MCF 10A (cell line): ENCODE data around the gene RNF114. TPM values are rescaled to one million over a fixed set of nuclear protein-coding genes. Genes with fewer than 3 reads are reported as not detected.
A peak's percentile ranks its signal among the peaks of the same experiment; 100 is the strongest.

Experiments
- BruUV-seq: library from RNA; stranded (reverse); fragments of 400-500 nt; replicated peaks from 2 replicates; lab custom pipeline; 2021; lab: Mats Ljungman, UMichigan
- CTCF ChIA-PET: fragments of 300-600 bp; sonication (Branson Sonifier 250); formaldehyde crosslinking; extraction: SDS; loops from one replicate; lab custom pipeline; 2021; ENCODE audit warnings: antibody characterized with exemption, inconsistent platforms; lab: Yijun Ruan, JAX
- POLR2A ChIA-PET: fragments of 300-600, 350-650 bp; sonication (Branson Sonifier 250); formaldehyde crosslinking; extraction: SDS; loops from one replicate; lab custom pipeline; 2020; ENCODE audit warnings: antibody characterized with exemption, inconsistent platforms; lab: Yijun Ruan, JAX
- DNase-seq: peaks from one replicate; pipeline ENCODE4 v3.0.0-alpha.2; 2018; ENCODE audit not compliant: unreplicated experiment
- H3K27ac Mint-ChIP-seq: one replicate; pipeline ENCODE4 v1.8.0; 2022; ENCODE audit warnings: mild to moderate bottlenecking, low read depth, mixed read lengths; ENCODE audit not compliant: unreplicated experiment
- H3K27me3 Mint-ChIP-seq: one replicate; pipeline ENCODE4 v1.8.0; 2022; ENCODE audit warnings: mixed read lengths; ENCODE audit not compliant: insufficient read depth, unreplicated experiment
- H3K36me3 Mint-ChIP-seq: one replicate; pipeline ENCODE4 v1.8.0; 2022; ENCODE audit warnings: mild to moderate bottlenecking, moderate library complexity, mixed read lengths; ENCODE audit not compliant: insufficient read depth, unreplicated experiment
- H3K4me1 Mint-ChIP-seq: one replicate; pipeline ENCODE4 v1.8.0; 2022; ENCODE audit warnings: mixed read lengths; ENCODE audit not compliant: insufficient read depth, unreplicated experiment
- H3K4me3 Mint-ChIP-seq: one replicate; pipeline ENCODE4 v1.8.0; 2022; ENCODE audit warnings: mild to moderate bottlenecking, moderate library complexity, mixed read lengths; ENCODE audit not compliant: unreplicated experiment
- H3K9me3 Mint-ChIP-seq: one replicate; pipeline ENCODE4 v1.8.0; 2022; ENCODE audit warnings: mixed read lengths; ENCODE audit not compliant: unreplicated experiment
- intact Hi-C: fragments of 100-400 bp; cut with micrococcal nuclease; formaldehyde crosslinking; loops from 2 replicates; pipeline ENCODE4 v1.14.1; 2022
- total RNA-seq: library from RNA; stranded (reverse); gene quantifications from 2 replicates; pipeline ENCODE4 v1.2.3, GENCODE V29; 2022
- TF ChIP-seq, protein P1 (sequence below): fragments of 200-600 bp; IDR thresholded peaks from one replicate; pipeline ENCODE4 v1.8.0; 2022; ENCODE audit warnings: antibody characterized with exemption, mild to moderate bottlenecking; ENCODE audit not compliant: unreplicated experiment

The RNF114 gene
- total RNA-seq, 1 experiment from 2014 or later = 48.6 TPM

DNA sequence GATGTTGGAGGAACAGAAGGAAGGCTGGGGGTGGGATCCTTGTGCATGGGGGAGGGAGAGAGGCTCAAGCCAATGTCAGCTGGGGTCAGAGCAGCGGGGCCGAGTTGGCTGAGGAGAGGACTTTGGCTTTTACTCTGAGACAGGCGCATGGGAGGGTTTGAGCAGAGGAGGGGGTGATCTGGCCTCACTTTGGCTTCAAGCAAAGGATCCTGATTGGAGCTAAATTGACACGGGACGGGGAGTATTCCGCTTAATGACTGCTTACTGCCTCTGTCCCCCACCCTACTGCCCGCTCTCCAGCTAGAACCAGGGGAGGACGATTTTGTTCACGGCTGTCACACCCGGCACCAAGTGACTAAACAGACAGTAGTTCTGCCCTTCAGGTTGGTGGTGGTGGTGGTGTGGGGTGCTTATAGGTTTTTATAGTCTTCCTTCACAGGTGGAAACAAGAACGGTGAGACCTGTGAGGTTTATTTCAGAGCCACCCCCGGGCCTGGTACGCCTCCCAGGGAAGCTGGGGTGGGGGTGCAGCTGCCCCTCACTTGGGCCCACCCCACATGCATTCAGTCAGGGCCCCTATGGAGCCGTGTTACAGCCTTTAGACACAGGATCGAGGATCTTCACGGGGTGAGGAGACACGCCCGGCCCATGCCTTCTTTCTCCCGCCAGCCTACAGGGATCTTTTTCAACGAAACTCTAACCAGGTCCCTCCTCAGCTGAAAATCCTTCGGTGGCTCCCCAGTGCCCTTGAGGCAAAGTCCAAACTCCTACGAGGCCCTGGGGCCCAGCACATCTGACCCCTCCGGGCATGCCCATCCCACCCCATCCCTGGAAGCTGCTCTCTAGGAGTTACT is 45.2 kb downstream of the RNF114 start:
- TF ChIP-seq, protein P1, sequence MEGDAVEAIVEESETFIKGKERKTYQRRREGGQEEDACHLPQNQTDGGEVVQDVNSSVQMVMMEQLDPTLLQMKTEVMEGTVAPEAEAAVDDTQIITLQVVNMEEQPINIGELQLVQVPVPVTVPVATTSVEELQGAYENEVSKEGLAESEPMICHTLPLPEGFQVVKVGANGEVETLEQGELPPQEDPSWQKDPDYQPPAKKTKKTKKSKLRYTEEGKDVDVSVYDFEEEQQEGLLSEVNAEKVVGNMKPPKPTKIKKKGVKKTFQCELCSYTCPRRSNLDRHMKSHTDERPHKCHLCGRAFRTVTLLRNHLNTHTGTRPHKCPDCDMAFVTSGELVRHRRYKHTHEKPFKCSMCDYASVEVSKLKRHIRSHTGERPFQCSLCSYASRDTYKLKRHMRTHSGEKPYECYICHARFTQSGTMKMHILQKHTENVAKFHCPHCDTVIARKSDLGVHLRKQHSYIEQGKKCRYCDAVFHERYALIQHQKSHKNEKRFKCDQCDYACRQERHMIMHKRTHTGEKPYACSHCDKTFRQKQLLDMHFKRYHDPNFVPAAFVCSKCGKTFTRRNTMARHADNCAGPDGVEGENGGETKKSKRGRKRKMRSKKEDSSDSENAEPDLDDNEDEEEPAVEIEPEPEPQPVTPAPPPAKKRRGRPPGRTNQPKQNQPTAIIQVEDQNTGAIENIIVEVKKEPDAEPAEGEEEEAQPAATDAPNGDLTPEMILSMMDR = no peak
- Mint-ChIP-seq H3K9me3 (no peaks in the 10 kb centered on the region), H3K4me3 (peak overlapping the region; percentile 55), H3K27me3 (peaks cover 19% of the 10 kb centered on the region), H3K4me1 (peaks cover 6% of the 10 kb centered on the region), H3K27ac (no peak overlapping the region), H3K36me3 (no peaks in the 10 kb centered on the region)
- DNase-seq = no peak
- intact Hi-C loops = loop anchor here (1.0 to 2.0 kb wide), 3 partner anchors 53 to 104 kb away; no protein-coding TSS in a partner anchor
- BruUV-seq = no TSS peak
- CTCF ChIA-PET = interaction anchor here (0.5 to 14.3 kb wide), 17 partner anchors 8 to 1561 kb away, joined by 3 to 582 read pairs (median 6); partner anchors contain the start of gene NFATC2
- POLR2A ChIA-PET = interaction anchor here (1.2 to 2.1 kb wide), 2 partner anchors 88 to 90 kb away, joined by 3 to 9 read pairs; no protein-coding TSS in a partner anchor

DNA sequence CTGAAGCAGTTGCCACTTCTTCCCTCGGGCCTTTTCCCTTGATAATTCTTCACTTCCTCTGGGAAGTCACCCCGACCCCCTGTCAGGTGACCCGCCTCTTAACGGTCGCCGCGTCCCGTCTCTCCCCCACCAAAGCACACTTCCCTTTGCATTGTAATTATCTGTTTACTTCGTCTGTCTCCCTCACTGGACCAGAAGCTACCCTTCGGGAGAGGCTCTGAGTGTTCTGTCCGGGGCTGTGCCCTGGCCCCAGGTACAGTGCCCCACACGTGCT is 45.8 kb downstream of the RNF114 start:
- Mint-ChIP-seq H3K27ac (no peak overlapping the region), H3K27me3 (peaks cover 19% of the 10 kb centered on the region), H3K4me1 (peaks cover 6% of the 10 kb centered on the region), H3K36me3 (no peaks in the 10 kb centered on the region), H3K4me3 (peak overlapping the region; percentile 55), H3K9me3 (no peaks in the 10 kb centered on the region)
- TF ChIP-seq, protein P1 = no peak
- DNase-seq = no peak
- intact Hi-C loops = loop anchor here (1.0 to 2.0 kb wide), 3 partner anchors 53 to 103 kb away; no protein-coding TSS in a partner anchor
- ChIA-PET CTCF (interaction anchor here (0.5 to 14.3 kb wide), 12 partner anchors 43 to 1560 kb away, joined by 3 to 582 read pairs (median 3); partner anchors contain the start of gene NFATC2), POLR2A (interaction anchor here (1.2 to 2.1 kb wide), 2 partner anchors 88 to 89 kb away, joined by 3 to 9 read pairs; no protein-coding TSS in a partner anchor)
- no TSS peak for BruUV-seq

DNA sequence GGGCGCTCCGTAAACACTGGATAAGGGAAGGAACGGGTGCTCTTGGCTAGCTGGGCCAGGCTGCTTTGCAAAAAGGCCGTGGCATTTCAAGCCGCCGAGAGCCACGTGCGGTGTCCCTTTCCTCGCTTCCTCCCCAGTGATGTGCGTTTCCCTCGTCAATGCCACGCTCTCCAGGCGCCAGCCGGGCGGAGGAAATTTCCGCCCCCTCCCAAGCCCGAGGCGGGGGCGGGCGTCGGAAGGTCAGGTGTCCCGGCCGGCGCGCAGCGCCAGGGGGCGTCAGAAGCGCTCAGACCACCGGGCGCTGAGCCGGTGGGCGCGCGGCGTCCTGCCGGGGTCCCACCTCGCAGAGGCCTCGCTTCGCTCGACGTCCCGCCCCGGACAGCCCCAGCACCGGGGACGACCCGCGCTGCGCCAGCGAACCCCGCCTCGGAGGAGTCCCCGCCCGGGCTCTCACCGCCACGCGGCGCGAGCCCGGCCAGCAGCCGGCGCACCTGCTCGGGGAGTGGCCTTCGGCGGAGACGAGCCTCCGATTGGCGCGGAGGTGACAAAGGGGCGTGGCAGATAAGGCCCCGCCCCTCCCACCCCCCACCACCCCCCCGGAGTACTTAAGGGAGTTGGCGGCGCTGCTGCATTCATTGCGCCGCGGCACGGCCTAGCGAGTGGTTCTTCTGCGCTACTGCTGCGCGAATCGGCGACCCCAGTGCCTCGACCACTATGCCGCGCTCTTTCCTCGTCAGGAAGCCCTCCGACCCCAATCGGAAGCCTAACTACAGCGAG is 46.3 kb downstream of the RNF114 start, which contains the start of gene SNAI1:
TSS of gene SNAI1 (plus strand) at position 635 of the 777 bp plus-strand sequence. CDS start at position 715, 80 bp downstream.
- intact Hi-C loops = loop anchor here (1.0 to 2.0 kb wide), 3 partner anchors 52 to 103 kb away; no protein-coding TSS in a partner anchor
- CTCF ChIA-PET = interaction anchor here (0.5 to 14.3 kb wide), 13 partner anchors 14 to 236 kb away, joined by 3 to 582 read pairs (median 5); no protein-coding TSS in a partner anchor
- no peaks in the 10 kb centered on the region for H3K9me3 Mint-ChIP-seq
- peaks cover 19% of the 10 kb centered on the region for H3K27me3 Mint-ChIP-seq
- DNase-seq = peak; percentile 86
- BruUV-seq = no TSS peak
- H3K36me3 Mint-ChIP-seq = no peaks in the 10 kb centered on the region
- TF ChIP-seq, protein P1 = peak; percentile 65
- H3K4me1 Mint-ChIP-seq = peaks cover 6% of the 10 kb centered on the region
- peak within 1 kb of the TSS; percentile 75 for H3K27ac Mint-ChIP-seq
- POLR2A ChIA-PET = interaction anchor here (1.2 to 2.1 kb wide), 2 partner anchors 87 to 89 kb away, joined by 3 to 9 read pairs; no protein-coding TSS in a partner anchor
- H3K4me3 Mint-ChIP-seq = peak within 1 kb of the TSS; percentile 55
